IMR-90 (cell line): Measurements from ENCODE around the gene PCDHGB3.

Experiments
- BHLHE40 ChIP-seq: fragments of 150-350 bp; IDR thresholded peaks from 2 replicates; pipeline ENCODE4 v1.6.1; 2016; ENCODE audit warnings: mild to moderate bottlenecking, low read depth, low read length
- CEBPB ChIP-seq: IDR thresholded peaks from 2 replicates; pipeline ENCODE4 v1.6.1; 2012; ENCODE audit warnings: low read depth, low read length, improper control_type of control experiment
- MAFK ChIP-seq: IDR thresholded peaks from 2 replicates; pipeline ENCODE4 v1.6.1; 2012; ENCODE audit warnings: low read depth, low read length, improper control_type of control experiment
- NFE2L2 ChIP-seq: fragments of 150-350 bp; IDR thresholded peaks from 2 replicates; pipeline ENCODE4 v1.6.1; 2016; ENCODE audit warnings: low read depth, mild to moderate bottlenecking, low read length
- POLR2A ChIP-seq: IDR thresholded peaks from 2 replicates; pipeline ENCODE4 v1.6.1; 2012; ENCODE audit warnings: mild to moderate bottlenecking, low read depth, low read length
- RAD21 ChIP-seq: IDR thresholded peaks from 2 replicates; pipeline ENCODE4 v1.6.1; 2012; ENCODE audit warnings: low read length, improper control_type of control experiment
- RCOR1 ChIP-seq: IDR thresholded peaks from 2 replicates; pipeline ENCODE4 v1.6.1; 2012; ENCODE audit warnings: mild to moderate bottlenecking, low read length, improper control_type of control experiment; ENCODE audit not compliant: insufficient replicate concordance
- RFX5 ChIP-seq: IDR thresholded peaks from 2 replicates; pipeline ENCODE4 v1.8.0; 2012; ENCODE audit warnings: low read depth, mild to moderate bottlenecking, low read length, moderate library complexity
- TF ChIP-seq, protein P1 (sequence below): conservative IDR thresholded peaks from 2 replicates; pipeline ENCODE4 v1.5.1; 2012; ENCODE audit warnings: mild to moderate bottlenecking, low read depth, low read length, improper control_type of control experiment

- TF ChIP-seq CEBPB = no peak
- TF ChIP-seq, protein P1, sequence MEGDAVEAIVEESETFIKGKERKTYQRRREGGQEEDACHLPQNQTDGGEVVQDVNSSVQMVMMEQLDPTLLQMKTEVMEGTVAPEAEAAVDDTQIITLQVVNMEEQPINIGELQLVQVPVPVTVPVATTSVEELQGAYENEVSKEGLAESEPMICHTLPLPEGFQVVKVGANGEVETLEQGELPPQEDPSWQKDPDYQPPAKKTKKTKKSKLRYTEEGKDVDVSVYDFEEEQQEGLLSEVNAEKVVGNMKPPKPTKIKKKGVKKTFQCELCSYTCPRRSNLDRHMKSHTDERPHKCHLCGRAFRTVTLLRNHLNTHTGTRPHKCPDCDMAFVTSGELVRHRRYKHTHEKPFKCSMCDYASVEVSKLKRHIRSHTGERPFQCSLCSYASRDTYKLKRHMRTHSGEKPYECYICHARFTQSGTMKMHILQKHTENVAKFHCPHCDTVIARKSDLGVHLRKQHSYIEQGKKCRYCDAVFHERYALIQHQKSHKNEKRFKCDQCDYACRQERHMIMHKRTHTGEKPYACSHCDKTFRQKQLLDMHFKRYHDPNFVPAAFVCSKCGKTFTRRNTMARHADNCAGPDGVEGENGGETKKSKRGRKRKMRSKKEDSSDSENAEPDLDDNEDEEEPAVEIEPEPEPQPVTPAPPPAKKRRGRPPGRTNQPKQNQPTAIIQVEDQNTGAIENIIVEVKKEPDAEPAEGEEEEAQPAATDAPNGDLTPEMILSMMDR = no peak
- TF ChIP-seq RCOR1 = no peak
- no peak for TF ChIP-seq NFE2L2
- no peak for TF ChIP-seq MAFK
- TF ChIP-seq POLR2A = no peak
- TF ChIP-seq RFX5 = no peak
- no peak for TF ChIP-seq BHLHE40
- TF ChIP-seq RAD21 = no peak
Observed at GRCh38 chr5:141411575-141411974, 41.5 kb downstream of the PCDHGB3 start.
